ENCODE results near the gene NKX3-2. TPM values are rescaled to one million over a fixed set of nuclear protein-coding genes. Genes with fewer than 3 reads are reported as not detected.

Gene NKX3-2
- total and polyA plus RNA-seq, 12 donors, result not detected

DNA sequence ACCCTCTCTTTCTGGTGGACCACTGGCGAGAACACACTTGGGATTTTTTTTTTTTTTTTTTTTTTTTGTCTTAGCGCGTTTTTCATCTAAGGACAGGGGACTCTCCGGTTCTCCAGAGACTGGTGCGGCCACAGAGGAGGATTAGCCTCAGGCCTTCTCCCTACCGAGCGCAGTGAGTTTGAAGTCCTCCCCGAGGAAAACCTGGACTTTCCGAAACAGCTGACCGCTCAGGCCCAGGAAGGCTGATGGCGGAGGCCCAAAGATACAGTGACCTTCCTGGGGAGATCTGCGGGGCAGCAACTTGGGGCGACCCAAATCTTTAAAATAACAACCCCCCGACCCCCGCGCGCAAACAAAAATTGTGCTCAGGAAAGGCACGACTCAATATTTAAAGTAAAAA is 9.2 kb downstream of the NKX3-2 start:
- DNase-seq (no peak), ATAC-seq (no peak)
- Histone ChIP-seq H3K27ac (no peak overlapping the region), H3K27me3 (peaks cover 58 to 100% (median 100%) of the 10 kb centered on the region in 7 donors), H3K4me3 (no peak overlapping the region), H3K36me3 (no peaks in the 10 kb centered on the region), H3K4me1 (peaks cover 2 to 33% (median 20%) of the 10 kb centered on the region in 9 donors), H3K9me3 (no peaks in the 10 kb centered on the region)
- 4 to 6% methylated on average over 18 of the region's 18 CpGs for WGBS, 2 donors
- intact Hi-C loops (cut with DNase I), result no loop called here
- TF ChIP-seq CTCF (IDR thresholded peaks at IDR 0.05), result no peak

GRCh38 chr4:13534344-13535063 is 9.8 kb downstream of the NKX3-2 start:
- ATAC-seq, result no peak
- Histone ChIP-seq H3K27me3 (peaks cover 55 to 100% (median 99%) of the 10 kb centered on the region in 7 donors), H3K27ac (no peak overlapping the region), H3K36me3 (no peaks in the 10 kb centered on the region), H3K4me3 (no peak overlapping the region), H3K9me3 (no peaks in the 10 kb centered on the region), H3K4me1 (peaks cover 0 to 29% (median 15%) of the 10 kb centered on the region in 9 donors)
- WGBS, 2 donors, result 2 to 4% methylated on average over 32 of the region's 32 CpGs
- intact Hi-C loops (cut with DNase I), result no loop called here
- no peak for DNase-seq
- TF ChIP-seq CTCF (IDR thresholded peaks at IDR 0.05), result no peak

- peaks cover 55 to 100% (median 99%) of the 10 kb centered on the region in 7 donors for H3K27me3 ChIP-seq
- DNase-seq (no peak), ATAC-seq (no peak)
- no peak overlapping the region for H3K27ac ChIP-seq
- H3K36me3 ChIP-seq, result no peaks in the 10 kb centered on the region
- no peaks in the 10 kb centered on the region for H3K9me3 ChIP-seq
- H3K4me1 ChIP-seq, result peaks cover 0 to 29% (median 8%) of the 10 kb centered on the region in 9 donors
- intact Hi-C loops (cut with DNase I), result no loop called here
- H3K4me3 ChIP-seq, result no peak overlapping the region
- no peak for TF ChIP-seq CTCF (IDR thresholded peaks at IDR 0.05)
- WGBS, 2 donors, result 7 to 10% methylated on average over 13 of the region's 13 CpGs
Observed at GRCh38 chr4:13533670-13534343, 10.5 kb downstream of the NKX3-2 start.

DNA sequence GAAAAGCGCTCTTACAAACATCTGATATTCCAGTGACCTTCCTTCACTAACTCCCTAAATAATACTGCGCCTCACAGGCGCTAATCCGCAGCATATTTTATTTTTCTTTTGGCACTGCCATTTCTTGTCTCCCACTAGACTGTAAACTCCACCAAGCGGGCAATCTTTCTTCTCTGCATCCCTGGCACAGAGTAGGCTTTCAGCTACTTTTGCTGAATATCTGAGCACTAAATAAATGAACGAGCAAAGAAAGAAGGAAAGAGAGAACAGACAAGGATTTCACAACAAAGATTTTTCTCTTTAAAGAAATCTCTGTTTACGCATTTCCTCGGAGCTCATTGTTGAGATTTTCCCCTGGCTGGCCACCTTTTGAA is 12.7 kb downstream of the NKX3-2 start:
- 15 to 27% methylated on average over 8 of the region's 8 CpGs for WGBS, 2 donors
- H3K27me3 ChIP-seq, result peaks cover 42 to 100% (median 99%) of the 10 kb centered on the region in 7 donors

More for the DNA sequence above, 12.7 kb downstream of the NKX3-2 start:
- ATAC-seq (no peak), DNase-seq (no peak)
- H3K27ac ChIP-seq, result no peak overlapping the region
- TF ChIP-seq CTCF (IDR thresholded peaks at IDR 0.05), result no peak
- H3K9me3 ChIP-seq, result no peaks in the 10 kb centered on the region
- H3K4me3 ChIP-seq, result no peak overlapping the region
- intact Hi-C loops (cut with DNase I), result no loop called here
- no peaks in the 10 kb centered on the region for H3K36me3 ChIP-seq
- H3K4me1 ChIP-seq, result peaks cover 0 to 40% (median 14%) of the 10 kb centered on the region in 9 donors

All from heart right ventricle (tissue), 16 donors.